IMR-90 (cell line): Measurements from ENCODE around the gene LHFPL6. TPM values are rescaled to one million over a fixed set of nuclear protein-coding genes. Genes with fewer than 3 reads are reported as not detected.

ENCODE experiments used
- ATAC-seq: fragments of 200-7000 bp; cut with Tn5 transposase; 2 replicates; pipeline ENCODE4 v1.9.1; 2020; ENCODE audit warnings: low read depth, mild to moderate bottlenecking, moderate library complexity
- BruUV-seq: library from RNA; stranded (reverse); fragments of 400-500 nt; replicated peaks from 2 replicates; lab custom pipeline; 2021; lab: Mats Ljungman, UMichigan
- CTCF ChIA-PET: fragments of 300-600 bp; formaldehyde crosslinking; extraction: SDS; loops from one replicate; lab custom pipeline; 2021; ENCODE audit warnings: antibody characterized with exemption; lab: Yijun Ruan, JAX
- POLR2A ChIA-PET: fragments of 300-600 bp; sonication (Branson Sonifier 250); formaldehyde crosslinking; loops from one replicate; lab custom pipeline; 2022; ENCODE audit warnings: antibody characterized with exemption; ENCODE audit not compliant: unreplicated experiment; lab: Charles Lee
- DNase-seq: peaks from one replicate; pipeline ENCODE4 v3.0.0; 2013
- H2AFZ ChIP-seq: replicated peaks from 2 replicates; pipeline ENCODE3; 2013; ENCODE audit warnings: low read length, mild to moderate bottlenecking; ENCODE audit not compliant: poor library complexity
- H2AK5ac ChIP-seq: 2 replicates; pipeline ENCODE4 v1.6.1; 2013; ENCODE audit warnings: low read depth, low read length, inconsistent platforms
- H2AK9ac ChIP-seq: replicated peaks from 2 replicates; pipeline ENCODE3; 2013; ENCODE audit warnings: mild to moderate bottlenecking, low read depth, low read length, moderate library complexity; ENCODE audit not compliant: poor library complexity
- H2BK120ac ChIP-seq: 2 replicates; pipeline ENCODE4 v1.6.1; 2013; ENCODE audit warnings: low read depth, low read length, inconsistent platforms
- H2BK15ac ChIP-seq: 3 replicates; pipeline ENCODE4 v1.6.1; 2013; ENCODE audit warnings: low read depth, low read length, inconsistent platforms
- H2BK20ac ChIP-seq: 2 replicates; pipeline ENCODE4 v1.6.1; 2013; ENCODE audit warnings: low read depth, mild to moderate bottlenecking, inconsistent platforms, low read length, moderate library complexity
- H2BK5ac ChIP-seq: 2 replicates; pipeline ENCODE4 v1.6.1; 2013; ENCODE audit warnings: mild to moderate bottlenecking, low read depth, low read length, inconsistent platforms; ENCODE audit not compliant: poor library complexity, severe bottlenecking
- H3K14ac ChIP-seq: replicated peaks from 2 replicates; pipeline ENCODE4 v1.6.1; 2013; ENCODE audit warnings: low read depth, low read length, inconsistent platforms
- H3K18ac ChIP-seq: 2 replicates; pipeline ENCODE4 v1.6.1; 2013; ENCODE audit warnings: low read depth, low read length, control low read depth
- H3K23ac ChIP-seq: 2 replicates; pipeline ENCODE4 v1.6.1; 2013; ENCODE audit warnings: low read depth, low read length, inconsistent platforms
- H3K27ac ChIP-seq: 2 replicates; pipeline ENCODE4 v1.5.1; 2013; ENCODE audit warnings: mild to moderate bottlenecking, control low read depth, low read length; ENCODE audit not compliant: insufficient read depth
- H3K27me3 ChIP-seq: 2 replicates; pipeline ENCODE4 v1.6.1; 2013; ENCODE audit warnings: low read length; ENCODE audit not compliant: control insufficient read depth, insufficient read depth
- H3K36me3 ChIP-seq: 2 replicates; pipeline ENCODE4 v1.6.1; 2013; ENCODE audit warnings: low read length, mixed read lengths; ENCODE audit not compliant: control insufficient read depth, insufficient read depth
- H3K4ac ChIP-seq: 2 replicates; pipeline ENCODE4 v1.6.1; 2013; ENCODE audit warnings: low read depth, low read length, inconsistent platforms
- H3K4me1 ChIP-seq: 2 replicates; pipeline ENCODE4 v1.6.1; 2013; ENCODE audit warnings: low read length, mixed read lengths; ENCODE audit not compliant: control insufficient read depth, insufficient read depth
- H3K4me2 ChIP-seq: 2 replicates; pipeline ENCODE4 v1.6.1; 2013; ENCODE audit warnings: low read depth, mild to moderate bottlenecking, control low read depth, low read length, moderate library complexity
- H3K4me3 ChIP-seq: 2 replicates; pipeline ENCODE4 v1.5.1; 2013; ENCODE audit warnings: low read depth, mild to moderate bottlenecking, control low read depth, low read length, moderate library complexity; ENCODE audit not compliant: insufficient read depth
- H3K56ac ChIP-seq: 2 replicates; pipeline ENCODE4 v1.6.1; 2013; ENCODE audit warnings: low read length, inconsistent platforms; ENCODE audit not compliant: insufficient read depth; ENCODE audit errors: extremely low read depth
- H3K79me1 ChIP-seq, 2 experiments: 2 replicates each; pipeline ENCODE4 v1.6.1; 2013; ENCODE audit warnings: low read length in 2 of 2, inconsistent platforms in 1 of 2, low read depth in 1 of 2
- H3K9ac ChIP-seq: 2 replicates; pipeline ENCODE4 v1.6.1; 2013; ENCODE audit warnings: low read depth, low read length, control low read depth
- H3K9me1 ChIP-seq: 2 replicates; pipeline ENCODE4 v1.6.1; 2013; ENCODE audit warnings: low read length, inconsistent platforms; ENCODE audit not compliant: insufficient read depth
- H3K9me3 ChIP-seq: 2 replicates; pipeline ENCODE4 v1.6.1; 2013; ENCODE audit warnings: low read length; ENCODE audit not compliant: control insufficient read depth, insufficient read depth
- H4K20me1 ChIP-seq: 2 replicates; pipeline ENCODE4 v1.6.1; 2013; ENCODE audit warnings: low read length, inconsistent platforms; ENCODE audit not compliant: insufficient read depth
- H4K5ac ChIP-seq: 2 replicates; pipeline ENCODE4 v1.6.1; 2013; ENCODE audit warnings: mild to moderate bottlenecking, low read depth, low read length, control low read depth
- H4K8ac ChIP-seq, 2 experiments: 2 replicates each; pipeline ENCODE4 v1.6.1; 2013; ENCODE audit warnings: low read depth in 2 of 2, low read length in 2 of 2, control low read depth in 1 of 2, inconsistent platforms in 1 of 2
- H4K91ac ChIP-seq: 2 replicates; pipeline ENCODE4 v1.6.1; 2013; ENCODE audit warnings: low read depth, low read length, inconsistent platforms; ENCODE audit not compliant: insufficient read depth
- BHLHE40 ChIP-seq: fragments of 150-350 bp; IDR thresholded peaks from 2 replicates; pipeline ENCODE4 v1.6.1; 2016; ENCODE audit warnings: mild to moderate bottlenecking, low read depth, low read length
- CEBPB ChIP-seq: IDR thresholded peaks from 2 replicates; pipeline ENCODE4 v1.6.1; 2012; ENCODE audit warnings: low read depth, low read length, improper control_type of control experiment
- CHD1 ChIP-seq: IDR thresholded peaks from 2 replicates; pipeline ENCODE4 v1.6.1; 2012; ENCODE audit warnings: low read depth, low read length, improper control_type of control experiment
- FOS ChIP-seq: fragments of 150-350 bp; IDR thresholded peaks from 2 replicates; pipeline ENCODE4 v1.6.1; 2016; ENCODE audit warnings: low read depth, low read length
- MAFK ChIP-seq: IDR thresholded peaks from 2 replicates; pipeline ENCODE4 v1.6.1; 2012; ENCODE audit warnings: low read depth, low read length, improper control_type of control experiment
- MAZ ChIP-seq: IDR thresholded peaks from 2 replicates; pipeline ENCODE4 v1.6.1; 2012; ENCODE audit warnings: low read depth, mild to moderate bottlenecking, low read length, improper control_type of control experiment, moderate library complexity, borderline replicate concordance
- MXI1 ChIP-seq: IDR thresholded peaks from 2 replicates; pipeline ENCODE4 v1.6.1; 2012; ENCODE audit warnings: low read depth, mild to moderate bottlenecking, low read length, moderate library complexity, borderline replicate concordance
- NFE2L2 ChIP-seq: fragments of 150-350 bp; IDR thresholded peaks from 2 replicates; pipeline ENCODE4 v1.6.1; 2016; ENCODE audit warnings: low read depth, mild to moderate bottlenecking, low read length
- POLR2A ChIP-seq: IDR thresholded peaks from 2 replicates; pipeline ENCODE4 v1.6.1; 2012; ENCODE audit warnings: mild to moderate bottlenecking, low read depth, low read length
- RAD21 ChIP-seq: IDR thresholded peaks from 2 replicates; pipeline ENCODE4 v1.6.1; 2012; ENCODE audit warnings: low read length, improper control_type of control experiment
- RCOR1 ChIP-seq: IDR thresholded peaks from 2 replicates; pipeline ENCODE4 v1.6.1; 2012; ENCODE audit warnings: mild to moderate bottlenecking, low read length, improper control_type of control experiment; ENCODE audit not compliant: insufficient replicate concordance
- RFX5 ChIP-seq: IDR thresholded peaks from 2 replicates; pipeline ENCODE4 v1.8.0; 2012; ENCODE audit warnings: low read depth, mild to moderate bottlenecking, low read length, moderate library complexity
- SMC3 ChIP-seq: fragments of 150-350 bp; IDR thresholded peaks from 2 replicates; pipeline ENCODE4 v1.6.1; 2016; ENCODE audit warnings: low read depth, mild to moderate bottlenecking, antibody characterized with exemption, low read length, moderate library complexity
- WGBS, 2 experiments: methylation state at CpG; one replicate each; pipeline versions ENCODE4 v1.1.5 to v1.1.7; 2013; ENCODE audit warnings: missing lambda C conversion rate in 2 of 2; ENCODE audit not compliant: insufficient read length in 1 of 2; ENCODE audit errors: extremely low coverage in 2 of 2; 5-methylcytosine and 5-hydroxymethylcytosine counted together
- dilution Hi-C: fragments of 300-500 bp; cut with HindIII; formaldehyde crosslinking; loops from one replicate; pipeline ENCODE4 v1.14.3; 2018; ENCODE audit warnings: low sequenced_read_pairs; ENCODE audit not compliant: unreplicated experiment
- in situ Hi-C: fragments of 300-500 bp; cut with MboI; formaldehyde crosslinking; loops from 3 replicates; pipeline ENCODE4 v1.14.3; 2019; ENCODE audit warnings: low sequenced_read_pairs, inconsistent platforms, mixed read lengths
- intact Hi-C: fragments of 100-400 bp; cut with micrococcal nuclease; formaldehyde crosslinking; loops from 2 replicates; pipeline ENCODE4 v1.10.0; 2022
- polyA plus RNA-seq, 3 experiments: library from polyadenylated mRNA; depleted of rRNA; stranded (reverse); fragments of >200 nt; gene quantifications; 2 replicates each; pipeline ENCODE4 v1.2.3, GENCODE V29; 2012; ENCODE audit warnings: low replicate concordance in 1 of 3
- total RNA-seq: library from RNA; depleted of rRNA; stranded (reverse); fragments of >200 nt; gene quantifications from 2 replicates; pipeline ENCODE4 v1.2.3, GENCODE V29; 2012
- TF ChIP-seq, protein P1 (sequence below): fragments of 150-350 bp; IDR thresholded peaks from 2 replicates; pipeline ENCODE4 v1.6.1; 2016; ENCODE audit warnings: low read depth, mild to moderate bottlenecking, low read length, moderate library complexity, borderline replicate concordance
- TF ChIP-seq, protein P2 (sequence below): fragments of 150-350 bp; IDR thresholded peaks from 2 replicates; pipeline ENCODE4 v1.6.1; 2017; ENCODE audit warnings: mild to moderate bottlenecking, antibody characterized with exemption, low read length, low read depth
- TF ChIP-seq, protein P3 (sequence below): conservative IDR thresholded peaks from 2 replicates; pipeline ENCODE4 v1.5.1; 2012; ENCODE audit warnings: mild to moderate bottlenecking, low read depth, low read length, improper control_type of control experiment

LHFPL6 gene
- total and polyA plus RNA-seq, 2 of the 4 experiments (the other 2 are of a cell fraction): 24.7 to 36.1 TPM

DNA sequence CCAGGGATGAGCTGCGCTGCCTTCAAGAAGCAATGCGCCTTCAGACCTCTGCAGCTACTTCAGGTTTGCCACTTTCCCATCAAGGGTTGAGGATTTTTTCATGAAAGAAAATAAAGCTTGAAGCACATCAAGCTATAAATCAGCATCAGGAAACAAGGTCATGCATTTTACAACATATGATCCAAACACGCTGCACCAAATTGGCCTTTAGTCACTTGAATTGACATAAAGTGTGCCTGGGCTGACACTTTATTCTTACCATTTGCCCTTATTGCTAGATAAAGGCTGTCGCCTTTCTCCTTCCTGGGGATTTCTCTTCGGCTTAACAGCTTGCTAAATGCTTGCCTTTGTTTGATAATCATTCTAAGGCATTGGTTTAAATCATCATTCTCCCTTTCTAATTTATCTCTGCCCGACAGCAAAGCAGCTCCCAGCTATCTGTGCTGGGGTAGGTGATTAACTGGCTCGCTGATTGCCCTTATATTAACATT lies 87.7 kb downstream of the LHFPL6 start:
- Histone ChIP-seq H2BK15ac (no peak overlapping the region), H2BK120ac (no peak overlapping the region), H3K4ac (no peak overlapping the region), H3K23ac (0 out of 2 replicates have a peak overlapping the region, but pooled peaks have one; percentile 11), H3K4me1 (no peaks in the 10 kb centered on the region), H4K5ac (peak overlapping the region; percentile 11; the same call in 1 of the 2 replicates), H2AK5ac (no peak overlapping the region), H3K4me2 (no peak overlapping the region), H3K9ac (no peak overlapping the region), H3K4me3 (no peak overlapping the region), H3K9me3 (no peaks in the 10 kb centered on the region), H3K56ac (no peak overlapping the region), H4K20me1 (no peaks in the 10 kb centered on the region), H3K79me1 (peaks cover 21 to 47% of the 10 kb centered on the region in 2 experiments), H3K27me3 (no peaks in the 10 kb centered on the region), H3K9me1 (0 out of 2 replicates have a peak, but pooled peaks cover 2% of the 10 kb centered on the region), H4K91ac (no peak overlapping the region), H4K8ac (peak overlapping the region in 1 of 2 experiments; percentile 20; a peak in 1 of 4 replicates), H3K14ac (no peak overlapping the region), H3K18ac (no peak overlapping the region), H2BK20ac (no peak overlapping the region), H3K27ac (no peak overlapping the region), H2AK9ac (no peak overlapping the region), H2BK5ac (no peak overlapping the region), H3K36me3 (no peaks in the 10 kb centered on the region), H2AFZ (no peak overlapping the region)
- DNase-seq: no peak
- POLR2A ChIA-PET: no interaction called here
- ATAC-seq: no peak
- WGBS, 2 experiments: 100% methylated on average over 2 of the region's 7 CpGs; no CpG with 5 or more reads in 1 of the 2 experiments
- in situ Hi-C loops (no loop called here), intact Hi-C loops (no loop called here), dilution Hi-C loops (no loop called here)
- CTCF ChIA-PET: interaction anchor here (1.2 kb wide), 1 partner anchor 11 kb away, joined by 3 read pairs; no protein-coding TSS in a partner anchor
- TF ChIP-seq MAZ: no peak
- TF ChIP-seq RCOR1: no peak
- no peak for TF ChIP-seq RAD21
- no peak for TF ChIP-seq CHD1
- TF ChIP-seq MXI1: no peak
- no peak for TF ChIP-seq MAFK
- TF ChIP-seq, protein P1, sequence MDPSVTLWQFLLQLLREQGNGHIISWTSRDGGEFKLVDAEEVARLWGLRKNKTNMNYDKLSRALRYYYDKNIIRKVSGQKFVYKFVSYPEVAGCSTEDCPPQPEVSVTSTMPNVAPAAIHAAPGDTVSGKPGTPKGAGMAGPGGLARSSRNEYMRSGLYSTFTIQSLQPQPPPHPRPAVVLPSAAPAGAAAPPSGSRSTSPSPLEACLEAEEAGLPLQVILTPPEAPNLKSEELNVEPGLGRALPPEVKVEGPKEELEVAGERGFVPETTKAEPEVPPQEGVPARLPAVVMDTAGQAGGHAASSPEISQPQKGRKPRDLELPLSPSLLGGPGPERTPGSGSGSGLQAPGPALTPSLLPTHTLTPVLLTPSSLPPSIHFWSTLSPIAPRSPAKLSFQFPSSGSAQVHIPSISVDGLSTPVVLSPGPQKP: no peak
- TF ChIP-seq SMC3: no peak
- no peak for TF ChIP-seq NFE2L2
- TF ChIP-seq FOS: no peak
- no peak for TF ChIP-seq POLR2A
- TF ChIP-seq, protein P2, sequence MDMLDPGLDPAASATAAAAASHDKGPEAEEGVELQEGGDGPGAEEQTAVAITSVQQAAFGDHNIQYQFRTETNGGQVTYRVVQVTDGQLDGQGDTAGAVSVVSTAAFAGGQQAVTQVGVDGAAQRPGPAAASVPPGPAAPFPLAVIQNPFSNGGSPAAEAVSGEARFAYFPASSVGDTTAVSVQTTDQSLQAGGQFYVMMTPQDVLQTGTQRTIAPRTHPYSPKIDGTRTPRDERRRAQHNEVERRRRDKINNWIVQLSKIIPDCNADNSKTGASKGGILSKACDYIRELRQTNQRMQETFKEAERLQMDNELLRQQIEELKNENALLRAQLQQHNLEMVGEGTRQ: no peak
- TF ChIP-seq BHLHE40: no peak
- TF ChIP-seq CEBPB: no peak
- TF ChIP-seq, protein P3, sequence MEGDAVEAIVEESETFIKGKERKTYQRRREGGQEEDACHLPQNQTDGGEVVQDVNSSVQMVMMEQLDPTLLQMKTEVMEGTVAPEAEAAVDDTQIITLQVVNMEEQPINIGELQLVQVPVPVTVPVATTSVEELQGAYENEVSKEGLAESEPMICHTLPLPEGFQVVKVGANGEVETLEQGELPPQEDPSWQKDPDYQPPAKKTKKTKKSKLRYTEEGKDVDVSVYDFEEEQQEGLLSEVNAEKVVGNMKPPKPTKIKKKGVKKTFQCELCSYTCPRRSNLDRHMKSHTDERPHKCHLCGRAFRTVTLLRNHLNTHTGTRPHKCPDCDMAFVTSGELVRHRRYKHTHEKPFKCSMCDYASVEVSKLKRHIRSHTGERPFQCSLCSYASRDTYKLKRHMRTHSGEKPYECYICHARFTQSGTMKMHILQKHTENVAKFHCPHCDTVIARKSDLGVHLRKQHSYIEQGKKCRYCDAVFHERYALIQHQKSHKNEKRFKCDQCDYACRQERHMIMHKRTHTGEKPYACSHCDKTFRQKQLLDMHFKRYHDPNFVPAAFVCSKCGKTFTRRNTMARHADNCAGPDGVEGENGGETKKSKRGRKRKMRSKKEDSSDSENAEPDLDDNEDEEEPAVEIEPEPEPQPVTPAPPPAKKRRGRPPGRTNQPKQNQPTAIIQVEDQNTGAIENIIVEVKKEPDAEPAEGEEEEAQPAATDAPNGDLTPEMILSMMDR: no peak
- no peak for TF ChIP-seq RFX5
- BruUV-seq: no TSS peak
